PC-9 (cell line): Measurements from ENCODE around the gene AHRR. TPM values are rescaled to one million over a fixed set of nuclear protein-coding genes. Genes with fewer than 3 reads are reported as not detected.
A peak's percentile ranks its signal among the peaks of the same experiment; 100 is the strongest.

Experiments used
- BruUV-seq: library from RNA; stranded (reverse); fragments of 400-500 nt; replicated peaks from 2 replicates; lab custom pipeline; 2021; lab: Mats Ljungman, UMichigan
- CTCF ChIA-PET: fragments of 300-600 bp; sonication (Branson Sonifier 250); formaldehyde crosslinking; loops from one replicate; lab custom pipeline; 2022; ENCODE audit warnings: antibody characterized with exemption; lab: Charles Lee
- POLR2A ChIA-PET: fragments of 300-600 bp; sonication (Branson Sonifier 250); formaldehyde crosslinking; loops from one replicate; lab custom pipeline; 2022; ENCODE audit warnings: antibody characterized with exemption; ENCODE audit not compliant: unreplicated experiment; lab: Charles Lee
- DNase-seq, 2 experiments: peaks; one replicate each; pipeline versions ENCODE4 v3.0.0 to v3.0.0-alpha.2; 2015 to 2022; ENCODE audit warnings: mixed read lengths in 1 of 2
- H2AFZ ChIP-seq: fragments of 200-600 bp; sonication (generic); 2 replicates; pipeline ENCODE4 v1.8.1; 2017; ENCODE audit warnings: antibody characterized with exemption
- H3F3A ChIP-seq: fragments of 200-600 bp; sonication (generic); 2 replicates; pipeline ENCODE4 v1.8.1; 2017; ENCODE audit warnings: antibody characterized with exemption, mild to moderate bottlenecking, low read depth; ENCODE audit not compliant: insufficient read depth
- H3K27ac ChIP-seq: fragments of 200-600 bp; sonication (generic); 2 replicates; pipeline ENCODE4 v1.6.1; 2016; ENCODE audit warnings: mixed run types
- H3K27me3 ChIP-seq: fragments of 200-600 bp; sonication (generic); 2 replicates; pipeline ENCODE4 v1.6.1; 2016; ENCODE audit warnings: low read depth, mixed run types; ENCODE audit not compliant: insufficient read depth
- H3K36me3 ChIP-seq: fragments of 200-600 bp; sonication (generic); 2 replicates; pipeline ENCODE4 v1.6.1; 2016; ENCODE audit warnings: low read depth, mixed run types
- H3K4me1 ChIP-seq: fragments of 200-600 bp; sonication (generic); replicated peaks from 2 replicates; pipeline ENCODE4 v1.6.1; 2016; ENCODE audit warnings: mixed run types; ENCODE audit not compliant: insufficient read depth
- H3K4me2 ChIP-seq: fragments of 200-600 bp; sonication (generic); 2 replicates; pipeline ENCODE4 v1.6.1; 2017; ENCODE audit warnings: mixed run types
- H3K4me3 ChIP-seq: fragments of 200-600 bp; sonication (generic); 2 replicates; pipeline ENCODE4 v1.6.1; 2016; ENCODE audit warnings: mixed run types
- H3K79me2 ChIP-seq: fragments of 200-600 bp; sonication (generic); 2 replicates; pipeline ENCODE4 v1.6.1; 2017; ENCODE audit warnings: low read depth, mixed run types
- H3K9me2 ChIP-seq: fragments of 200-600 bp; sonication (generic); 2 replicates; pipeline ENCODE4 v1.8.1; 2017; ENCODE audit warnings: mild to moderate bottlenecking; ENCODE audit not compliant: insufficient read depth
- H3K9me3 ChIP-seq: fragments of 200-600 bp; sonication (generic); 2 replicates; pipeline ENCODE4 v1.8.1; 2016; ENCODE audit warnings: low read depth; ENCODE audit not compliant: insufficient read depth
- H4K20me1 ChIP-seq: fragments of 200-600 bp; sonication (generic); 2 replicates; pipeline ENCODE4 v1.8.1; 2017; ENCODE audit not compliant: insufficient read depth
- EZH2 ChIP-seq: fragments of 200-600 bp; sonication (generic); IDR thresholded peaks from 2 replicates; pipeline ENCODE4 v1.8.0; 2017; ENCODE audit warnings: antibody characterized with exemption, low read depth
- intact Hi-C: fragments of 100-400 bp; cut with micrococcal nuclease; formaldehyde crosslinking; loops from one replicate; pipeline ENCODE4 v1.10.0; 2022; ENCODE audit not compliant: unreplicated experiment
- total RNA-seq: library from RNA; stranded (reverse); gene quantifications from 2 replicates; pipeline ENCODE4 v1.2.3, GENCODE V29; 2021
- TF ChIP-seq, protein P1 (sequence below): fragments of 200-600 bp; sonication (generic); conservative IDR thresholded peaks from 2 replicates; pipeline ENCODE4 v1.6.1; 2017; ENCODE audit warnings: mixed run types, antibody characterized with exemption, mild to moderate bottlenecking, moderate library complexity

Gene AHRR
- total RNA-seq, 1 experiment from 2014 or later: 7.2 TPM

- Histone ChIP-seq H3K9me3 (no peaks in the 10 kb centered on the region), H3K27me3 (no peaks in the 10 kb centered on the region), H3K79me2 (peaks cover 50% of the 10 kb centered on the region), H3K4me2 (no peak overlapping the region), H3K4me3 (no peak overlapping the region), H3K27ac (no peak overlapping the region), H3F3A (peaks cover 9% of the 10 kb centered on the region; the same call in 1 of the 2 replicates), H3K36me3 (peaks cover 49% of the 10 kb centered on the region), H3K4me1 (peaks cover 24% of the 10 kb centered on the region), H2AFZ (no peak overlapping the region), H4K20me1 (peaks cover 44% of the 10 kb centered on the region), H3K9me2 (no peaks in the 10 kb centered on the region)
- BruUV-seq: no TSS peak
- intact Hi-C loops: loop anchor here (10.0 kb wide), 1 partner anchor 1199 kb away; no protein-coding TSS in a partner anchor
- POLR2A ChIA-PET: interaction anchor here (0.7 to 1.0 kb wide), 2 partner anchors 26 to 209 kb away, joined by 3 to 6 read pairs; no protein-coding TSS in a partner anchor
- DNase-seq: no peak
- CTCF ChIA-PET: interaction anchor here (0.6 to 1.8 kb wide), 13 partner anchors 12 to 258 kb away, joined by 3 to 25 read pairs (median 4); partner anchors contain the start of gene PDCD6
- TF ChIP-seq, protein P1, sequence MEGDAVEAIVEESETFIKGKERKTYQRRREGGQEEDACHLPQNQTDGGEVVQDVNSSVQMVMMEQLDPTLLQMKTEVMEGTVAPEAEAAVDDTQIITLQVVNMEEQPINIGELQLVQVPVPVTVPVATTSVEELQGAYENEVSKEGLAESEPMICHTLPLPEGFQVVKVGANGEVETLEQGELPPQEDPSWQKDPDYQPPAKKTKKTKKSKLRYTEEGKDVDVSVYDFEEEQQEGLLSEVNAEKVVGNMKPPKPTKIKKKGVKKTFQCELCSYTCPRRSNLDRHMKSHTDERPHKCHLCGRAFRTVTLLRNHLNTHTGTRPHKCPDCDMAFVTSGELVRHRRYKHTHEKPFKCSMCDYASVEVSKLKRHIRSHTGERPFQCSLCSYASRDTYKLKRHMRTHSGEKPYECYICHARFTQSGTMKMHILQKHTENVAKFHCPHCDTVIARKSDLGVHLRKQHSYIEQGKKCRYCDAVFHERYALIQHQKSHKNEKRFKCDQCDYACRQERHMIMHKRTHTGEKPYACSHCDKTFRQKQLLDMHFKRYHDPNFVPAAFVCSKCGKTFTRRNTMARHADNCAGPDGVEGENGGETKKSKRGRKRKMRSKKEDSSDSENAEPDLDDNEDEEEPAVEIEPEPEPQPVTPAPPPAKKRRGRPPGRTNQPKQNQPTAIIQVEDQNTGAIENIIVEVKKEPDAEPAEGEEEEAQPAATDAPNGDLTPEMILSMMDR: no peak
- no peak for TF ChIP-seq EZH2
These were observed 124.8 kb downstream of the AHRR start for GRCh38 chr5:446066-446882.

GRCh38 chr5:446883-447263 is 125.4 kb downstream of the AHRR start:
- H2AFZ ChIP-seq: no peak overlapping the region
- no peaks in the 10 kb centered on the region for H3K9me2 ChIP-seq
- peaks cover 9% of the 10 kb centered on the region; the same call in 1 of the 2 replicates for H3F3A ChIP-seq
- no peak overlapping the region for H3K27ac ChIP-seq
- no peaks in the 10 kb centered on the region for H3K9me3 ChIP-seq
- CTCF ChIA-PET: interaction anchor here (0.5 to 1.8 kb wide), 12 partner anchors 23 to 258 kb away, joined by 3 to 25 read pairs (median 6); partner anchors contain the start of gene PDCD6
- H3K4me3 ChIP-seq: no peak overlapping the region
- H3K79me2 ChIP-seq: peaks cover 52% of the 10 kb centered on the region
- BruUV-seq: no TSS peak
- no peak for TF ChIP-seq EZH2
- TF ChIP-seq, protein P1: peak; percentile 90
- peaks cover 21% of the 10 kb centered on the region for H3K4me1 ChIP-seq
- intact Hi-C loops: loop anchor here (10.0 kb wide), 1 partner anchor 1198 kb away; no protein-coding TSS in a partner anchor
- H3K27me3 ChIP-seq: no peaks in the 10 kb centered on the region
- POLR2A ChIA-PET: interaction anchor here (0.7 to 1.0 kb wide), 2 partner anchors 25 to 208 kb away, joined by 3 to 6 read pairs; no protein-coding TSS in a partner anchor
- H3K36me3 ChIP-seq: peaks cover 55% of the 10 kb centered on the region
- no peak overlapping the region for H3K4me2 ChIP-seq
- peaks cover 44% of the 10 kb centered on the region for H4K20me1 ChIP-seq
- no peak for DNase-seq

GRCh38 chr5:447501-447900 is 126.0 kb downstream of the AHRR start:
- ChIA-PET CTCF (interaction anchor here (0.5 to 1.8 kb wide), 6 partner anchors 25 to 164 kb away, joined by 3 to 11 read pairs (median 5); no protein-coding TSS in a partner anchor), POLR2A (no interaction called here)
- no TSS peak for BruUV-seq
- Histone ChIP-seq H3K9me3 (no peaks in the 10 kb centered on the region), H3K27ac (no peak overlapping the region), H3F3A (peaks cover 9% of the 10 kb centered on the region; the same call in 1 of the 2 replicates), H2AFZ (no peak overlapping the region), H3K4me3 (no peak overlapping the region), H3K4me2 (no peak overlapping the region), H3K36me3 (peaks cover 62% of the 10 kb centered on the region), H3K79me2 (peaks cover 48% of the 10 kb centered on the region), H3K4me1 (peaks cover 16% of the 10 kb centered on the region), H3K27me3 (no peaks in the 10 kb centered on the region), H4K20me1 (peaks cover 44% of the 10 kb centered on the region), H3K9me2 (no peaks in the 10 kb centered on the region)
- DNase-seq: no peak
- TF ChIP-seq, protein P1: no peak
- no peak for TF ChIP-seq EZH2
- intact Hi-C loops: loop anchor here (10.0 kb wide), 1 partner anchor 1197 kb away; no protein-coding TSS in a partner anchor
